Left lobe of liver (tissue), 2 donors: ENCODE data around the gene NRG3. TPM values are rescaled to one million over a fixed set of nuclear protein-coding genes. Genes with fewer than 3 reads are reported as not detected.
A peak's percentile ranks its signal among the peaks of the same experiment; 100 is the strongest.
"Not testable (repeated sequence)": the region's sequence is repeated elsewhere in the genome, so short reads cannot be mapped to it uniquely, and the experiment has no call there.

ENCODE experiments used
- ATAC-seq: fragments of 200-7000 bp; cut with Tn5 transposase; one replicate; pipeline ENCODE4 v1.9.1; 2020; ENCODE audit warnings: mild to moderate bottlenecking, moderate library complexity
- DNase-seq: peaks from one replicate; pipeline ENCODE4 v3.0.0-alpha.2; 2020; ENCODE audit warnings: low spot score
- total RNA-seq: library from RNA; stranded (reverse); gene quantifications from one replicate; pipeline ENCODE4 v1.2.1, GENCODE V29; 2021
- donor health status: DM: no; HTN: no; CAD: no; lungs with moderate emphysema.
- donor health status: DM: no; HTN: yes; CAD: no.

NRG3 gene
- total RNA-seq, 1 donor from 2014 or later = 1.1 TPM

- DNase-seq (no peak), ATAC-seq (no peak)
These were observed 1060.0 kb downstream of the NRG3 start for GRCh38 chr10:82934947-82935346.

DNA sequence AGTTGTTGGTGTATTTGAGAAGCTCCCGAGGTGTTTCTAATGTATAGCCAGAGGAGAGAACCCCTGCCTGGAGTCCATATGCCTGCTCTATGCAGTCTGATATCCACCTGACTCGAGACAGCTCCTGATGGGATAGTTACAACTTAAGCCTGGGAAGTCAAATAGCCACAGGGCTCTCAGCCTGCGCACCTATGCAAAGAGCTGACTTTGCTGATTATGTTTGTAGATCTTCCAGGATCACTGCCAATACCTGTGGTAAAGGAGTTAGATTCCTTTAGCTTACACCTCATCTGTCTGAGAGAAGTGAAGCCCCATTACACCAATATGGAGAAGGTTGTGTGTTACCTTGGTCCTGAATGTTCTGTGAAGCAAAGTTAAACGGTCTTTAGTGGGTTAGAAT lies 1063.3 kb downstream of the NRG3 start:
- DNase-seq = no peak
- ATAC-seq = no peak

GRCh38 chr10:82942286-82943099 lies 1067.5 kb downstream of the NRG3 start:
- no peak for DNase-seq
- ATAC-seq = no peak

DNA sequence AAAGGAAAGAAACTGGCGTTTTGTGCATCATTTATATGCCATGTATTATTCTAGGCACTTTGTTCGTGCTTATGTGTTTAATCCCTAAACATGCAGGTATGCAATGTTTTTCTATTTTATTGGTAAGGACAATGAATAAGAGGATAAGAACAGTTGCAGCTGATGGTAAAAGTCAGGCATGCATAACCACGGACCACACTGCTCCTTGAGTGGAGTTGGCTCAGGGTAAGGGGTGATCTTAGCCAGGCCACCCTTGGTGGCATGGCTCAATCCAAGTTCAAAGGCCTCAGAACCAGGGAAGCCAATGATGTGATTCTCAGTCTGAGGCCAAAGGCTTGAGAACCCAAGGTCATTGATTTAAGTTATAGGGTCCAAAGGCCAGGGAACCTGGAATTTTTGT lies 1068.1 kb downstream of the NRG3 start:
- no peak for DNase-seq
- no peak for ATAC-seq

DNA sequence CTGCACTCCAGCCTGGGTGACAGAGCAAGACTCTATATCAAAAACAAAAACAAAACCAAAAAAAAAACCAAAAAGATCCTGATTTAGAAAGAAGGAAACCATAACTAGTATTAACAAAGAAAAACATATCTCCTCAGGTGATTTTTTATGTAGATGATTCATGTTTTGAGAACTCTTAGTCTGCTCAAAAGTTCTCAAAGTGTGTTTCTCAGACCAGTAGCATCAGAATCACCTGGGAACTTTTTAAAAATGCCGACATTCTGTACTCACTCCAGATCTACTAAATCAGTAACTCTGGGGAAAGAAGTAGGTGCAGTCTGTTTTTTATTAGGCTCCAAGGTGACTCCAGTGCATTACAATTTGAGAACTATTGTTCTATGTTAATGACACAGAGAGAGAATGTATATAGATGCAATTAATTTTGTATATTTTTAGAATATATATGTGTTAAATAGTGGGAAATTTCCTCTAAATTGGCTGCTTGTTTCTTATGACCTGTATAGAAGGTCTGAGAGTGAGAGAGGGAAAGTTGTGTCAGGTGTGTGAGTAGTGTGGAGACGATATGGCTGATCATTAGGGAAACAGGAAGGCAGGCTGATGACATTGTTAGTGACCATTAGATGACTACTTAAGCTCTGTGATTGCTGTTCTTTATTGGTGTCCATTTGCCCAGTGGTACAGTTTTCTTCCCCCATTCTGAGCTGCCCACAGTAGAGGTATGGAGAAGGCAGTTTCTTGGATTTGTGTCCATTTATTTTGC lies 1075.0 kb downstream of the NRG3 start:
- ATAC-seq (no peak), DNase-seq (no peak)

GRCh38 chr10:82953331-82953730 lies 1078.3 kb downstream of the NRG3 start:
- ATAC-seq (no peak), DNase-seq (no peak)

GRCh38 chr10:82953909-82954308 lies 1078.9 kb downstream of the NRG3 start:
- ATAC-seq (no peak), DNase-seq (no peak)

DNA sequence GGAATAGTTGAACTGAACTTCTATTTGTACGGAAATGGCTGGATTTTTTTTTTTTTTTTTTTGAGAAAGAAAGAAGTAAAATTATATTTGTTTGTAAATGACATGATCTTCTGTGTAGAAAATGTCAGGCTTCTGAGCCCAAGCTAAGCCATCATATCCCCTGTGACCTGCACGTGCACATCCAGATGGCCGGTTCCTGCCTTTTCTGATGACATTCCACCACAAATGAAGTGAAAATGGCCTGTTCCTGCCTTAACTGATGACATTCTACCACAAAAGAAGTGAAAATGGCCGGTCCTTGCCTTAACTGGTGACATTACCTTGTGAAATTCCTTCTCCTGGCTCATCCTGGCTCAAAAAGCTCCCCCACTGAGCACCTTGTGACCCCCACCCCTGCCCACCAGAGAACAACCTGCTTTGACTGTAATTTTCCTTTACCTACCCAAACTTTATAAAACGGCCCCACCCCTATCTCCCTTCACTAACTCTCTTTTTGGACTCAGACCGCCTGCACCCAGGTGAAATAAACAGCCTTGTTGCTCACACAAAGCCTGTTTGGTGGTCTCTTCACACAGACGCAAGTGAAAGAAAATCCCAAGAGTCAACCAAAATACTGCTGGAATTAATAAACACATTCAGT lies 1085.5 kb downstream of the NRG3 start:
- DNase-seq, ATAC-seq: not testable (repeated sequence)

DNA sequence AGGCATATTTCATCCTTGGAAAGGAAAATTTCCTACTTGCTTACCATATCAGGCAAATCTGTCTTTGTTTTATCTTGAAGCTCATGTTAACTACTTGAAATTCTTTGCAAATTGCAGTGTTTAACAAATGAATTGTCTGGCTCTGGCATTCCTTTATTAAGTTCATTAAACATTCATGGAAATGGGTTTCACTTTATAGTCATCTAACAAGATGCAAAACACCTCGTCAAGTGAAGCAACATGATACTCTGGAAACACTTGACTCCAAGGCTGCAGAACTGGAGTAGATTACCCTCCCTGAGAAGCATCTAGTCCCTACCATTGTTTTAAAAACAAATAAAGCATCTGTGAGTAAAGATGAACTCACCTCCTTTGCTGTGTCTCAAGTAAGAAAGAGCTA lies 1086.9 kb downstream of the NRG3 start:
- ATAC-seq (no peak), DNase-seq (no peak)

- ATAC-seq (no peak), DNase-seq (no peak)
These were observed 1091.1 kb downstream of the NRG3 start for GRCh38 chr10:82966130-82966529.

DNA sequence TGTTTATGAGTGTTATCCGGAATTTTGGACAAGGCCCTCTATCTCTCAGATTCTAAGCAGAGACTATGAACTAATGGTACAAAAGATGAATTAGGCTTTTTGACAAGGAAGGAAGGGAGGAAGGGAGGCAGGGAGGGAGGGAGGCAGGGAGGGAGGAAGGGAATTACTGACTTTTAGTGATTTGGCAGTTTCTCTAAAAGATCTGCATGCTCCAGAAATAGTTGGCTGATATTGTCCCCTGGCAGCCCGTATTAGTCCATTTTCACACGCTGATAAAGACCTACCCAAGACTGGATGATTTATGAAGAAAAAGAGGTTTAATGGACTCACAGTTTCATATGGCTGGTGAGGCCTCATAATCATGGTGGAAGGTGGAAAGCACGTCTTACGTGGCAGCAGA lies 1093.5 kb downstream of the NRG3 start:
- no peak for ATAC-seq
- no peak for DNase-seq

- DNase-seq = no peak
- ATAC-seq = peak; percentile 52
These were observed 1094.4 kb downstream of the NRG3 start for GRCh38 chr10:82969405-82969804.

DNA sequence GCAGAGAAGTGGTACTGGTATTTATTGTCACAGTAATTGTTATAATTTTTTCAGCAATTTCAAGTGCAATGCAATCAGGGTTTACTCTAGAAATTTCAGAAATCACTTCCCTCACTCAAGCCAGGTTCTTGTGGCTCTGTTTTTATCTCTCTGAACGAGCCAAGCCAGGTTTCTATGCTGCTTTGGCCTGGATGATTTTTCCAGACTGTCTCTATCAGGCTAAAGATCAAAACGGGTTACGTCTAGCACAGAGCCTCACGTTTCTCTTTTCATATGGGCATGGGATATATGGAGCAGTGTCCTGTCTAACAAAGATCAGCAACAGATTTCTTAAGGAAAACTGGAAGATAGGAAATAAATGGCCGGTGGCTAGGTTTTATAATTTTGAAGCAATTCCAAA lies 1105.3 kb downstream of the NRG3 start:
- ATAC-seq (no peak), DNase-seq (no peak)

DNA sequence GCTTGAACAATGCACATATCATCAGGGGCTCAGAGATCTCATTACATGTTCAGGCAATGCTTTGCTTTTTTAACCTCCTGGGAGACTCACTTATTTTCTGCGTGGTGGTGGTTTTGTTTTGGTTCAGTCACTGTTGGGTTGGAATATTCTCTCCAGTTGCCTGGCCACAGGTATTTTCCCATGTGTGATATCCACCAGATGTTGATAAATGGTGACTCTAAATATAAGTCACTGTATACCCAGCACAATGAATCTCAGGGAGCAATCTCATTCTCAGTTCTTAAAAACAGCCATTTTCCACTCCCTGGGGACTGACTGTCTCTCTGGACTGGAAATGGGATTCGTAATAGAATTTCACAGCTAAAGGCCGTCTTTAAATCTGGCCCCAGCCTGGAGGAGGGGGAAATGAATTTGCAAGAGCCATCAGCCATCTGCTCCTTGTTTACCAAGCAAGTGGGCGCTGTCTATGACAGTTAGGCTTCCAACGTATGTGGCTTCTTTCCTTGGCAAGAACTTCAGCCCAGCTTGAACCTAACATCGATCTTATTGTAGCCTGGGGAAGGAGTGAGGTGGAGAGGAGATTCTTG lies 1106.2 kb downstream of the NRG3 start:
- no peak for ATAC-seq
- DNase-seq = no peak

- ATAC-seq (no peak), DNase-seq (no peak)
These were observed 1107.2 kb downstream of the NRG3 start for GRCh38 chr10:82982110-82982608.

DNA sequence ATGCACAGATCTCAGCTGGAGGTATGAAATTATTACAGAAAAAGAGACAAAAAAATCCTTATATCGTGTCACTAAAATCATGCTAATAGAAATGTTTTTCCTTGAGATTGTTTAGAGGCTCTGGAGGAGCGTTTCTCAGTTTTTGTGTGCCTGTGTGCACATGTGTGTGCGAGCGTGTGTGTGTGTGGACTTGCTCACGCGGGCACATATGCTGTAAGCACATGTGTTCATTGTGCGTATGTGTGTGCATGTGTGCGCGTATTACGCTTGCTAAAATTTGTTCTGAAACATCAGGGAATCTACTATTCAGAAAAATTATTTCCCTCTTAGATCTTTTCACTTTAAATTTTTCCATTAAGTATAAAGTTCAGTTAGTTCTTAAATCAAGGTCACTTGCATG lies 1111.2 kb downstream of the NRG3 start:
- no peak for DNase-seq
- no peak for ATAC-seq

GRCh38 chr10:83006479-83006878 lies 1131.5 kb downstream of the NRG3 start:
- DNase-seq, ATAC-seq: not testable (repeated sequence)

DNA sequence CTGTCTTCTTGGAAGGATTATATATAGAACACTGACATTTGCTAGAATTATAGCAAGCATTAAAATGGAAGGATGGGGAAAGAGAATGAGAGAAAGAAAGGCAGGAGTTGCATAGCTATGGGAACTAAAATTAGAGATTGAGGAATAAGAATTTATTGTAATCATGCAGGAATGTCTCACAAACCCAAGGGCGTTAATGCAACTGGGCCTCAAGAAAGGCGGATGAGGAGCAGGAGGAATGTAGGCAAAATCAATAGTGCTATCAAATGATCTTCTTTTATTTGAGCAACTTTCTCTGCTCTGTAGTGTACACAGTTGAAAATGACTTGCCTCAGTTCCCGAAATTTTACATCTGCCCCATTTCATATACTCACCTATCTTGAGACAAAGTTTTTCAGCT lies 1132.5 kb downstream of the NRG3 start:
- ATAC-seq = no peak
- DNase-seq = no peak

DNA sequence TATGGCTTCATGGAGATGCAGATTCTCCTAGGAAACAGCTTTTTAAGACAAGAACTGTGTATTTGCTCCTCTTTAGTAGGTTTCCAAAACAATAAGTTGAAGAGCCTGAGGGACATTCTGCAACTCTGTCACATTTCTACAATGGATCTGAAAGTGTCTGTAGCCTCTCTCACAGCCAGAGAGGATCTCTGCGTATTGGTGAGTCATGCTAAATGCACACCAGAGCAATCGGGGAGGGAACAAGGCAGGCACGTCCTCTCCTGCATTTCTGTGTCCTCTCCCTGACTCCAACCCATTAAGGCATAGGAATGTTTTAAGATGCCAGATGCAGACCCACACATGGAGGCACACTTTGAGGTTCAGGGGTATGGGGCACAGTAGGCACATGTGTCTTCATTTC lies 1137.9 kb downstream of the NRG3 start:
- DNase-seq (no peak), ATAC-seq (no peak)

DNA sequence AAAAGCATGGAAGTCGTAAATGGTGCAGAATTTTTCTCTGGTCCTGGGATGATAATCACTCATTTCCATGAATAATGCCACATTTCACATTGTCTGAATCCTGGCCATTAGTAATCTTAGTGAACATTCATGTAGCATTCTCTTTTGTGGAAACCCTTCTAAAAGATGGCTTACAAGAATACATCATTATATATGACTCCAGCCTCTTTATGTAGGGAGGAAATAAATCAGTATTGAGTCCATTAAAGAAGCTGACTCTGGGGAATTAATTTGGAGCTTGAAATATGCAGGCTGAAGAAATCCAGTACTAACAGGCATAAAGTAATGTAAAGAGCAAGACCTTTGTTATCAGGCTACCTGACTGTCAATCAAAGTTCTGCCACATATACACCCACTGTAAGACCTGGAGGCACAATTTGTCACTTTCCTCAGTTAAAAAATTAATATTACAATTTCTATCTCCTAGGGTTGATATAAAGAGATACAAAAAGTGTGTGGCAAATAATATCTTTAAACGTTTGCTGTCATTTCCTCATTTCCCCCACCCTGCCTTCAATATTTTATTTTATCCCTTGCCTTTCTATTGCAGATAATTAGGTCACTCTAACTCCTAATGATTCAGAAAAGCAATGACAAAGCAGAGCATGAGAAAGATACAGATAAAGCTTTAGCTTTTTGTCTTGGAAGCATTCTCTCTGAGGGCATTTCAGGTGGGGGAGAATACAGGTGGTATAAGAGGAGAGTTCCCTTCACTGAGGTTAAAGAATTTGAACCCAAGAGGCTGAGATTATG lies 1142.3 kb downstream of the NRG3 start:
- DNase-seq (no peak), ATAC-seq (no peak)
